B cell (primary cell): ENCODE results near the gene TBKBP1.

Experiments used
- EZH2 ChIP-seq: IDR thresholded peaks from 2 replicates; pipeline ENCODE4 v1.6.1; 2012; ENCODE audit warnings: borderline replicate concordance, low read depth, mild to moderate bottlenecking, moderate library complexity, low read length; ENCODE audit not compliant: insufficient read depth, poor library complexity, severe bottlenecking
- TF ChIP-seq, protein P1 (sequence below): fragments of 200-600 bp; IDR thresholded peaks from one replicate; pipeline ENCODE4 v1.8.0; 2022; ENCODE audit warnings: antibody characterized with exemption, mild to moderate bottlenecking

DNA sequence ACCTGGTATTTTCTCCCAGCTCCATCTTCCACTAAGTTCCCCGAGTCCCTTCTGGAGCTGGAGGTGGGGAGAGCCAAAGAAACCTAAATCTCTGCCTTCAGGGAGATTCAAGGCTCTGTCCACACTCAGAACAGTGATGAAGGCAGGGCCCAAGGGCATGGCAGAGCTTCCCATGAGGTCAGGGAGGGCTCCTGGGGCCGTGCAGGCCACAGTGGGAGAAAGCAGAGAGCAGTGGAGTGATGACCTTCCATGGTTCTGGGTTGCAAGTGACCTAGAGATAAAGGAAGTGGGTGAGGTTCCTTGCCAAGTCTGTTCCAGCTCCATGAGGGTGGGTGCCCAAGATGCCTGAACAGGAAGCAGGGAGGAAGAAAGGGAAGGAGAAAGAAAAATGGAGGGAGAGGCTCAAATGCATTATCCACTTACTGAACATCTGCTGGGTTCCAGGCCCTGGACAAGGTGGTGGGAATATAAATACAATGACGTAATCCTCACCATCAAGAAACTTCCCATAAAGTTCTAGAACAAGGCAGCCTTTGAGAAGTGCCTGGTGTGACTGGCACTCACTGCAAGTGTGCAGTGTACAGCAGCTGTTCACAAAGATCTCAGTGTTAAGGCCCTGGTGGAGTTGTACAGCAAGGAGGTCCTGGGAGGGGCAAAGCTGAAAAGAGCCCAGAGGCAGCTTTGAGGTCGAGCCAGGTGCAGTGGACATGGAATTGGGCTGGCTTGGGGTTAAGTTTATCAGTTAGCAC is 13.3 kb downstream of the TBKBP1 start:
- TF ChIP-seq, protein P1, sequence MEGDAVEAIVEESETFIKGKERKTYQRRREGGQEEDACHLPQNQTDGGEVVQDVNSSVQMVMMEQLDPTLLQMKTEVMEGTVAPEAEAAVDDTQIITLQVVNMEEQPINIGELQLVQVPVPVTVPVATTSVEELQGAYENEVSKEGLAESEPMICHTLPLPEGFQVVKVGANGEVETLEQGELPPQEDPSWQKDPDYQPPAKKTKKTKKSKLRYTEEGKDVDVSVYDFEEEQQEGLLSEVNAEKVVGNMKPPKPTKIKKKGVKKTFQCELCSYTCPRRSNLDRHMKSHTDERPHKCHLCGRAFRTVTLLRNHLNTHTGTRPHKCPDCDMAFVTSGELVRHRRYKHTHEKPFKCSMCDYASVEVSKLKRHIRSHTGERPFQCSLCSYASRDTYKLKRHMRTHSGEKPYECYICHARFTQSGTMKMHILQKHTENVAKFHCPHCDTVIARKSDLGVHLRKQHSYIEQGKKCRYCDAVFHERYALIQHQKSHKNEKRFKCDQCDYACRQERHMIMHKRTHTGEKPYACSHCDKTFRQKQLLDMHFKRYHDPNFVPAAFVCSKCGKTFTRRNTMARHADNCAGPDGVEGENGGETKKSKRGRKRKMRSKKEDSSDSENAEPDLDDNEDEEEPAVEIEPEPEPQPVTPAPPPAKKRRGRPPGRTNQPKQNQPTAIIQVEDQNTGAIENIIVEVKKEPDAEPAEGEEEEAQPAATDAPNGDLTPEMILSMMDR, result no peak
- TF ChIP-seq EZH2, result no peak
